NCI-H748 (cell line): ENCODE results near the gene ZNF138.
"Not testable (repeated sequence)": the region's sequence is repeated elsewhere in the genome, so short reads cannot be mapped to it uniquely, and the experiment has no call there.

Source experiments
- DNase-seq: peaks from one replicate; lab custom pipeline; 2025; ENCODE audit not compliant: unreplicated experiment; lab: John Stamatoyannopoulos, UW

Gene ZNF138

GRCh38 chr7:64838051-64838450 lies 43.8 kb downstream of the ZNF138 start:
- not testable (repeated sequence) for DNase-seq

DNA sequence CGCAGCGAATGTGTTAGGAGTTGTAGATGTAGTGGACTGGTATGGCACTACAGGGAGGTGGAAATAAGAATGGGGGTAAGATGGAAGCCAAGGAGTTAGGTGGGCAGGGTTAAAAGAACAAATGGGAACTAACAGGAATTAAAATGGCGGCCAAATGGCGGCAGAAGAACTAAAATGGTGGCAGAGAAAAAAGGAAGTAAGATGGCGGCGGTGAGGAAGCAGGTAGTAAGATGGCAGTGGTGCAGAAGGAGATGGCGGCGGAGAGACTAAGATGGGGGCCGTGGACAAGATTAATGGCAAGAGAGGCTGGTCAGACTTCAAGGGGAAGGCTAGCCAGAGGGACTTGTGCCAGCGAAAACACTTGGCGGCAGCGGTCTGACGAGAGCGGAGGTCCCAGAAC lies 44.5 kb downstream of the ZNF138 start:
- peak; percentile 5 for DNase-seq

- DNase-seq: no peak
Observed at GRCh38 chr7:64839910-64840309, 45.7 kb downstream of the ZNF138 start.

DNA sequence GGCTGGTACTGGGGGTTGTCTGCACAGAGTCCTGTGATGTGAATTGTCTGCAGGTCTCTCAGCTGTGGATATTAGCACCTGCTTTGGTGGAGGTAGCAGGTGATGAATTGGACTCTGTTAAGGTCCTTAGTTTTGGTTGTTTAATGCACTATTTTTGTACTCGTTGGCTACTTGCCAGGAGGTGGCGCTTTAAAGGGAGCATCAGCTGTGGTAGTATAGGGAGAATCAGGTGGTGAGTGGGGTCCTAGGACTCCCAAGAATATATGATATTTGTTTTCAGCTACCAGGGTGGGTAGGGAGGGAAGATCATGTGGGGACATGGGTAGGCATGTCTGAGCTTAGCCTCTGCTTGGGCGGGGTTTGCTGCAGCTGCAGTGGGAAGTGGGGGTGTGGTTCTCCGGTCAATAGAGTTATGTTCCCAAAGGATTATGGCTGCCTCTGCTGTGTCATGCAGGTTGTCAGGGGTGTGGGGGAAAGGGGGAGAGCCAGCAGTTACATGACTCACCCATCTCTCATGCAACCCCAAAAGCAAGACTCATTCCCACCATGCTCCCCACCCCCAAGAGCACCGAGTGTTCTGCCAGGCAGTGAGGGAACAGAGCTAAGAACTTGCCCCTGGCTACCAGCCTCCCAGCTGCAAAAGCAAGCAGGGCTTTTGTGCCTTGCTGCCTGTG lies 55.2 kb downstream of the ZNF138 start:
- peak; percentile 83 for DNase-seq

GRCh38 chr7:64849924-64850499 lies 55.8 kb downstream of the ZNF138 start:
- peak; percentile 27 for DNase-seq

DNA sequence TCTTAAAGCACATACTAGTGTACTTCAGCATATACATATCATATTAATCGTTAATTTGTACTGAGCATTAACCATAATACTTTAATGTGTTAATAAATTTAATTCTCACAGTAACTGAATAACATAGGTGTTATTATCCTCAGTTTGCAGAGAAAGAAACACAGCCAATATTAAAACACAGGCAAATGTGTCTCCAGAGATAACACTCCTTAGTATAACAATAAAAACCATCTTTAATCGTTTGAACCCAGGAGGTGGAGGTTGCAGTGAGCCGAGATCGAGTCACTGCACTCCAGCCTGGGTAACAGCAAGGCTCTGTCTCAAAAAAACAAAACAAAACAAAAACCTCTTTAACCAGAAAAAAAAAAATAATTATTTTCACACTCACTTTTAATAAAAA lies 59.5 kb downstream of the ZNF138 start:
- no peak for DNase-seq

DNA sequence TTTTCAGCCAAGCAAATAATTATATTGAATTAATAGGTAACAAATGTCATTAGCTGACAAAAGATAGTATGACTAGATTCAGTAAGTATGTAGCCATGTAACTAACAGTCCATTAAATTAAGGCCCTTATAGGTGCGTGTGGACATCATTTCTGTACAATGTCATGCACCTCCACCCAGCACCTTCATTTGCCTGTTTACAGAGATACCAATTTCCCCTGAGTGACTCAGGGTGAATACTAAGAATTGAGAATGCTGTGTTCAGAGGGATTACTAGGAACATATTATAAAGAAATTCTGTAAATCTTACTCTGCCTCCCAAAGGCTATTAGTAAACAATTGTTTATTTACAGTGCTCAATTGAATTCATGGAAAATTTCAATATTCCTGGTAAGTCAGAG lies 60.7 kb downstream of the ZNF138 start:
- no peak for DNase-seq

DNA sequence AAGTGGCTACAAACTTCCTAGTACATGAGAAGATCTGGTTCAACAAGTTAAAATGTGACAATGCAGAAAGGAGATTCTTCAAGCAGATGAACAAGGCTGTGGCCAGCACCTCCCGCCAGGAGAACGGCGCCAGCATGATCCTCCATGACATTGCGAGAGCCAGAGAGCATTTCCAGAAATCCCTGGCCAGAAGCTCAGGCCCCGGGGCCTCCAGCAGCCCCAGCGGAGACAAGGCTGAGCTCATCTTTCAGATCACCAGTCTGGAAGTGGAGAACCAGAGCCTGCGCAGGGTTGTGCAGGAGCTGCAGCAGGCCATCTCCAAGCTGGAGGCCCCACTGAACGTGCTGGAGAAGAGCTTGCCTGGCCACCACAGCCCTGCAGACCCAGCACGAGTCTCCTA lies 68.8 kb downstream of the ZNF138 start:
- no peak for DNase-seq

GRCh38 chr7:64863530-64863929 lies 69.3 kb downstream of the ZNF138 start:
- not testable (repeated sequence) for DNase-seq

- DNase-seq: no peak
Observed at GRCh38 chr7:64863969-64864368, 69.7 kb downstream of the ZNF138 start.

- DNase-seq: no peak
Observed at GRCh38 chr7:64867863-64868440, 73.7 kb downstream of the ZNF138 start.

GRCh38 chr7:64868499-64868898 lies 74.3 kb downstream of the ZNF138 start:
- DNase-seq: no peak

GRCh38 chr7:64869121-64869725 lies 75.0 kb downstream of the ZNF138 start:
- DNase-seq: no peak

GRCh38 chr7:64869912-64870562 lies 75.8 kb downstream of the ZNF138 start:
- no peak for DNase-seq

GRCh38 chr7:64870656-64871055 lies 76.4 kb downstream of the ZNF138 start:
- DNase-seq: no peak

DNA sequence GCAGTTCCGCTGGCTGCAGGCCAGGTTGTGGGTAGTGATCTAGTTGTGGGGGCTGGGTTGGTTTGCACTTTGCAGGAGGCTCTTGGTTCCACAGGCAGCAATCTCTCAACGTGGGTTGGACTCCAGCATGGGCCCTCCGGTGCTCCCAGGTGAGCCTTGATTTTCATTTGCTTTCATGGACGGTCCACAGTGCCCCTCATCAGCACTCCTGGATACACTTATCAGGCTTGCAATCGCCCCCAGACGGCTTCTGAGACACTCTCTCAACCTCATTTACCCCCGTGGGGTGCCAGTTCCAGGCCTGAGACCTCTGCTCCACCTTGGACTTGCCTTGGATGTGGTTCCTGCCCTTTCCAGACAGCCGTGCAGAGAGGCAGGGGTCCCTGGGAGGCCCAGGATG lies 77.5 kb downstream of the ZNF138 start:
- no peak for DNase-seq

DNA sequence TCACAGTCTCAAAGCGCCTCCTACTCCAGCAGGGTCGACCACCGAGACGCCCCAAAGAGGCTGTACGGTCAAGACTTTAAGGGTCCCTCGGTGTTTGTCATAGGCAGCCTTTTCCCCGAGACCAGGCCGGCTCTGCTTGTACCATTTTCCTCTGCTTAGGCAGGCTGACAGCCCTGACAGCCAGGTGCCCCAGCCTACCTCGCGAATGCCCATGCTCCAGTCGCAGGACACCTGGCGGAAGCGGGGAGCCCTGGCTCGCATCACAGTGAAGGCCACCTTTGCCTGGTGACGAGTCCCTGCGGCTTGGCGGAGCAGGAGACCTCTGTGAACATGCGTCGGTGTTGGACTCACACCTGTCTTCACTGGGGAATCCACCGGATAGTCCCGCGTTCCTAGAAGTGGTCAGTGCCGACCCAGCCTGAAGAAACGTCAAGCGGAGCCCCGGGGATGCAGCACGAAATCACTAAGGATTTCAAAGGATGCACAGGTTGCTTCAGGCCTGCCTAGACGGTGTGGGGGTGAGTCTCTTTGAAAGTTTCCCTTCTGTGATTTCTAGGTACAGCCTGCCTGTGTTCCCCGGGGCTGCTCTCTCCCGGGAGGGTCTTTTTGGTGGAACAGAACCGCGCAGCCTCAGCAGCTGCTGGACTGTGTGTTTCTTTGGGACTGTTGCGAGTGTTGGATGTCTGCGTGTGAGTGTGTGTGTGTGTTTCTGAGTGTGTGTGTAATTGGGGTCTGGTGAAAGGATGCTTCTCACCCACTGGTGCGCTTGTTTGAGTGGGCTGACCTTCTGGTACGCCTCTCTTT lies 78.3 kb downstream of the ZNF138 start:
- no peak for DNase-seq

DNA sequence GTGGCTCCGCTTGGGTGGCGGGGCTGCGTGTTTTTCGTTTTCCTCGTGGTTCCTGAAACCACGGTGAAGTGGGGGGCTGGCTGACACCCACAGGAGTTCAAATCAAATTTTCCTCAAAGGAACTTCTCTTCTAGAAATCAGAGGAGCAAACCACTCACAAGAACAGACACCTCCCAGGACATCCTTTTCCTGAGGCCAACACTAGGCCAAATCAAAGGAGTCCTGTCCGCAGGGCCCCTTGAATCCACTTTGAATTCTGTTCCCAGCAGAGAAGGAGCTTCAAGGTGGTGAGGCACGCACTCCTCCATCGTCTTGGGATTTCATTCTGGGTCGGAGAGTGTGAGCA lies 78.9 kb downstream of the ZNF138 start:
- DNase-seq: no peak

GRCh38 chr7:64873517-64873916 lies 79.3 kb downstream of the ZNF138 start:
- no peak for DNase-seq

DNA sequence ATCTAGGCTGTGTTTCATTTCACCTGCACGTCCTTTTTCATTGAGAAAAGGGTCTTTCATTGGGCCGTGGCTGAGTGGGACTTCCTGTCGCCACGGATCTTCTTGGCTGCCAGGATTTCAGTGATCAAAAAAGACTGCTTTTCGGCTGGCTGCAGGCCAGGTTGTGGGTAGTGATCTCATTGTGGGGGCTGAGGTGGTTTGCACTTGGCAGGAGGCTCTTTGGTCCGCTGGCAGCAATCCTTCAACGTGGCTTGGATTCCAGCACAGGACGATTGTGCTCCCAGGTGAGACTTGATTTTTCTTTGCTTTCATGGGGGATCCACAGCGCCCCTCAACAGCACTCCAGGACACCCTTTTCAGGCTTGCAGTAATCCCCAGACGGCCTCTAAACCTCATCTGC lies 79.9 kb downstream of the ZNF138 start:
- no peak for DNase-seq
